Osteoblast (primary cell): ENCODE data around the gene MDM2. TPM values are rescaled to one million over a fixed set of nuclear protein-coding genes. Genes with fewer than 3 reads are reported as not detected.
"Not testable (repeated sequence)": the region's sequence is repeated elsewhere in the genome, so short reads cannot be mapped to it uniquely, and the experiment has no call there.

Experiments used
- DNase-seq: peaks from one replicate; pipeline ENCODE4 v3.0.0; 2011; ENCODE audit warnings: low spot score, mixed read lengths; ENCODE audit not compliant: insufficient read length; ENCODE audit errors: missing footprints
- H2AFZ ChIP-seq: 2 replicates; pipeline ENCODE4 v1.6.0; 2011; ENCODE audit warnings: mild to moderate bottlenecking, low read length
- H3K27ac ChIP-seq: 2 replicates; pipeline ENCODE4 v1.5.1; 2011; ENCODE audit warnings: mild to moderate bottlenecking, low read depth, low read length, moderate library complexity
- H3K27me3 ChIP-seq: 2 replicates; pipeline ENCODE4 v1.6.0; 2012; ENCODE audit warnings: mild to moderate bottlenecking, control low read depth, inconsistent platforms, low read length, moderate library complexity; ENCODE audit not compliant: insufficient read depth
- H3K36me3 ChIP-seq: 2 replicates; pipeline ENCODE4 v1.5.1; 2011; ENCODE audit warnings: mild to moderate bottlenecking, low read length, control low read depth, moderate library complexity; ENCODE audit not compliant: insufficient read depth
- H3K4me1 ChIP-seq: 2 replicates; pipeline ENCODE4 v1.5.1; 2011; ENCODE audit warnings: mild to moderate bottlenecking, low read length, control low read depth, moderate library complexity; ENCODE audit not compliant: insufficient read depth
- H3K4me2 ChIP-seq: 2 replicates; pipeline ENCODE4 v1.6.0; 2011; ENCODE audit warnings: mild to moderate bottlenecking, low read length; ENCODE audit not compliant: insufficient read depth
- H3K4me3 ChIP-seq: fragments of 200-600 bp; sonication (generic); 3 replicates; pipeline ENCODE4 v1.5.1; 2012; ENCODE audit warnings: mild to moderate bottlenecking, low read length, inconsistent platforms; ENCODE audit not compliant: insufficient read depth
- H3K79me2 ChIP-seq: 2 replicates; pipeline ENCODE4 v1.6.0; 2012; ENCODE audit warnings: mild to moderate bottlenecking, low read length, control low read depth, inconsistent platforms; ENCODE audit not compliant: insufficient read depth
- H3K9me3 ChIP-seq: 2 replicates; pipeline ENCODE4 v1.5.1; 2011; ENCODE audit warnings: low read depth, low read length, control low read depth
- H4K20me1 ChIP-seq: 2 replicates; pipeline ENCODE4 v1.6.0; 2012; ENCODE audit warnings: mild to moderate bottlenecking, low read length, control low read depth; ENCODE audit not compliant: insufficient read depth
- total RNA-seq: library from RNA; depleted of rRNA; stranded (reverse); fragments of >200 nt; gene quantifications from 2 replicates; pipeline ENCODE4 v1.2.3, GENCODE V29; 2012
- TF ChIP-seq, protein P1 (sequence below): IDR thresholded peaks from 2 replicates; pipeline ENCODE4 v1.5.1; 2011; ENCODE audit warnings: mild to moderate bottlenecking, low read depth, low read length, moderate library complexity; ENCODE audit errors: extremely low read depth

The MDM2 gene
- total RNA-seq, 1 donor = 225 TPM

DNA sequence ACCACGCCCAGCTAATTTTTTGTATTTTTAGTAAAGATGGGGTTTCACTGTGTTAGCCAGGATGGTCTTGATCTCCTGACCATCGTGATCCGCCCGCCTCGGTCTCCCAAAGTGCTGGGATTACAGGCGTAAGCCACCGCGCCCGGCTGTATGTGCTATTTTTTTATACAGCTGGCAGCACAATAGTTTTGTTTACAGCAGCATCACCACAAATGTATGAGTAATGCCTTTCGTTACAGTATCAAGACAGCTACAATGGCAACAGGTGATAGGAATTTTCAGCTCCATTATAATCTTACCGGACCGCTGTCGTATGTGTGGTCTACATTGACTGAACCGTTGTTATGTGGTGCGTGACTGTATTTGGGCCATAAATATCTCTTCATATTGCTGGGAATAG, 11.6 kb upstream of the MDM2 start:
- Histone ChIP-seq H3K27ac (no peak overlapping the region), H4K20me1 (no peaks in the 10 kb centered on the region), H3K27me3 (no peaks in the 10 kb centered on the region), H3K9me3 (no peaks in the 10 kb centered on the region), H3K4me3 (no peak overlapping the region), H3K36me3 (no peaks in the 10 kb centered on the region), H2AFZ (no peak overlapping the region), H3K79me2 (no peaks in the 10 kb centered on the region), H3K4me2 (no peak overlapping the region), H3K4me1 (peaks cover 4% of the 10 kb centered on the region)
- DNase-seq = no peak
- TF ChIP-seq, protein P1, sequence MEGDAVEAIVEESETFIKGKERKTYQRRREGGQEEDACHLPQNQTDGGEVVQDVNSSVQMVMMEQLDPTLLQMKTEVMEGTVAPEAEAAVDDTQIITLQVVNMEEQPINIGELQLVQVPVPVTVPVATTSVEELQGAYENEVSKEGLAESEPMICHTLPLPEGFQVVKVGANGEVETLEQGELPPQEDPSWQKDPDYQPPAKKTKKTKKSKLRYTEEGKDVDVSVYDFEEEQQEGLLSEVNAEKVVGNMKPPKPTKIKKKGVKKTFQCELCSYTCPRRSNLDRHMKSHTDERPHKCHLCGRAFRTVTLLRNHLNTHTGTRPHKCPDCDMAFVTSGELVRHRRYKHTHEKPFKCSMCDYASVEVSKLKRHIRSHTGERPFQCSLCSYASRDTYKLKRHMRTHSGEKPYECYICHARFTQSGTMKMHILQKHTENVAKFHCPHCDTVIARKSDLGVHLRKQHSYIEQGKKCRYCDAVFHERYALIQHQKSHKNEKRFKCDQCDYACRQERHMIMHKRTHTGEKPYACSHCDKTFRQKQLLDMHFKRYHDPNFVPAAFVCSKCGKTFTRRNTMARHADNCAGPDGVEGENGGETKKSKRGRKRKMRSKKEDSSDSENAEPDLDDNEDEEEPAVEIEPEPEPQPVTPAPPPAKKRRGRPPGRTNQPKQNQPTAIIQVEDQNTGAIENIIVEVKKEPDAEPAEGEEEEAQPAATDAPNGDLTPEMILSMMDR = no peak

DNA sequence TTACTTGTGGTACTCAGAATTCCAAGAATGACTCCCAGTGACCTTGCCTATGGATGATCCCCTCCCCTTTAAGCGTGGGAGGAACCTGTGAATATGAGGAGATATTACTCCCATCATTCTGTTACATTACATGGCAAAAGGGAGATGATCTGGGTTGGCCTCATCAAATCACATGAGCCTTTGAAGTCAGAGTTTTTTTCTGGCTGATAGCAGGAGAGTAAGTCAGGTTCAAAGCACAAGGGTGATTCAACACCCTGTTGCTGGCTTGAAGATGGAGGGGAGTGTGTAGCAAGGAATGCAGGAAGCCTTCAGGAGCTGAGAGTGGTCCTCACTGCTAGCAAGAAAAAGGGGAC, 9.1 kb upstream of the MDM2 start:
- no peak for DNase-seq
- H3K9me3 ChIP-seq = no peaks in the 10 kb centered on the region
- H4K20me1 ChIP-seq = no peaks in the 10 kb centered on the region
- H3K4me3 ChIP-seq = no peak overlapping the region
- H3K36me3 ChIP-seq = no peaks in the 10 kb centered on the region
- H3K27ac ChIP-seq = no peak overlapping the region
- H3K4me2 ChIP-seq = no peak overlapping the region
- peaks cover 4% of the 10 kb centered on the region for H3K4me1 ChIP-seq
- H3K27me3 ChIP-seq = no peaks in the 10 kb centered on the region
- TF ChIP-seq, protein P1 = no peak
- H2AFZ ChIP-seq = no peak overlapping the region
- H3K79me2 ChIP-seq = no peaks in the 10 kb centered on the region

DNA sequence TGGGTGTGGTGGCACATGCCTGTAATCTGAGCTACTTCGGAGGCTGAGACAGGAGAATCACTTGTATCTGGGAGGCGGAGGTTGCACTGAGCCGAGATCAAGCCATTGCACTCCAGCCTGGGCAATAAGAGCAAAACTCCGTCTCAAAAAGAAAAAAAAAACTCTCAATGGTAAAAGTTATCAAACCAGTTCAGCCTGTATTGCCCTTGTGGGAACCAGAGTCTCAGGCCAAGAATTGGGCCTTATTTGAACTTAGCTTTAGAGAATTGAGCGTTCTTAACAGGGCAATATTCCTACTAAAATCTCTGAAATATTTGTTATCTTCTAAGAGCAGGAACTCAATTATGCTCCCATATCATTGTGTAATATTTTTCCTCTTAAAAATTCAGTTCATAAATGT, 7.7 kb upstream of the MDM2 start:
- TF ChIP-seq, protein P1 = no peak
- DNase-seq = no peak
- H3K4me2 ChIP-seq = no peak overlapping the region
- no peak overlapping the region for H2AFZ ChIP-seq
- no peaks in the 10 kb centered on the region for H3K27me3 ChIP-seq
- no peaks in the 10 kb centered on the region for H3K4me1 ChIP-seq
- no peaks in the 10 kb centered on the region for H4K20me1 ChIP-seq
- H3K4me3 ChIP-seq = no peak overlapping the region
- H3K36me3 ChIP-seq = no peaks in the 10 kb centered on the region
- no peak overlapping the region for H3K27ac ChIP-seq
- H3K79me2 ChIP-seq = no peaks in the 10 kb centered on the region
- no peaks in the 10 kb centered on the region for H3K9me3 ChIP-seq

DNA sequence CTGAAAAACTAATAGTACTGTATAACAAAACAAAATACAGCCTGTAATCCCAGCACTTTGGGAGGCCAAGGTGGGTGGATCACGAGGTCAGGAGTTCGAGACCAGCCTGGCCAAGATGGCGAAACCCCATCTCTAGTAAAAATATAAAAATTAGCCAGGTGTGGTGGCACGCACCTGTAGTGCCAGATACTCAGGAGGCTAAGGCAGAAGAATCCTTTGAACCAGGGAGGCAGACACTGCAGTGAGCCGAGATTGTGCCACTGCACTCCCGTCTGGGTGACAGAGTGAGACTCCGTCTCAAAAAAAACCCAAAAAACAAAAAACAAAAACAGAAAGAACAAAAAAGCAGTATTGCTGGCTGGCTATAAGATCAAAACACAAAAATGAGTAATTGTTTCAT, 6.9 kb upstream of the MDM2 start:
- H3K27ac ChIP-seq, H3K9me3 ChIP-seq, H3K4me3 ChIP-seq, H3K27me3 ChIP-seq, H4K20me1 ChIP-seq, H2AFZ ChIP-seq, H3K36me3 ChIP-seq, H3K79me2 ChIP-seq, DNase-seq, H3K4me2 ChIP-seq, H3K4me1 ChIP-seq: not testable (repeated sequence)

DNA sequence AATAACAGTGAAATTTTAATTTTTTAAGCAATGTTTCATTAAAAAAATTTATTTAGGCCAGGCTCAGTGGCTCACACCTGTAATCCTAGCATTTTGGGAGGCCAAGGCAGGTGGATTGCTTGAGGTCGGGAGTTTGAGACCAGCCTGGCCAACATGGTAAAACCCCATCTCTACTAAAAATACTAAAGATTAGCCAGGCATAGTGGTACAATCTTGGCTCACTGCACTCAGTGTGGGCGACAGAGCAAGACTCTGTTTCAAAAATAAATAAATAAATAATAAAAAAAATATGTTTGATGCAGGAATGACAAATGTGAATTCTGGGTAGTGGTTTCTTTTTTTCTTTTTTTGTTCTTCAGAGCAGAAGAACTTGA, 5.6 kb upstream of the MDM2 start:
- not testable (repeated sequence) for DNase-seq, H3K36me3 ChIP-seq, H3K27ac ChIP-seq, H3K79me2 ChIP-seq, H4K20me1 ChIP-seq, H3K4me1 ChIP-seq, H3K27me3 ChIP-seq, H3K9me3 ChIP-seq, H2AFZ ChIP-seq, H3K4me3 ChIP-seq
- H3K4me2 ChIP-seq = peak overlapping the region; percentile 28

DNA sequence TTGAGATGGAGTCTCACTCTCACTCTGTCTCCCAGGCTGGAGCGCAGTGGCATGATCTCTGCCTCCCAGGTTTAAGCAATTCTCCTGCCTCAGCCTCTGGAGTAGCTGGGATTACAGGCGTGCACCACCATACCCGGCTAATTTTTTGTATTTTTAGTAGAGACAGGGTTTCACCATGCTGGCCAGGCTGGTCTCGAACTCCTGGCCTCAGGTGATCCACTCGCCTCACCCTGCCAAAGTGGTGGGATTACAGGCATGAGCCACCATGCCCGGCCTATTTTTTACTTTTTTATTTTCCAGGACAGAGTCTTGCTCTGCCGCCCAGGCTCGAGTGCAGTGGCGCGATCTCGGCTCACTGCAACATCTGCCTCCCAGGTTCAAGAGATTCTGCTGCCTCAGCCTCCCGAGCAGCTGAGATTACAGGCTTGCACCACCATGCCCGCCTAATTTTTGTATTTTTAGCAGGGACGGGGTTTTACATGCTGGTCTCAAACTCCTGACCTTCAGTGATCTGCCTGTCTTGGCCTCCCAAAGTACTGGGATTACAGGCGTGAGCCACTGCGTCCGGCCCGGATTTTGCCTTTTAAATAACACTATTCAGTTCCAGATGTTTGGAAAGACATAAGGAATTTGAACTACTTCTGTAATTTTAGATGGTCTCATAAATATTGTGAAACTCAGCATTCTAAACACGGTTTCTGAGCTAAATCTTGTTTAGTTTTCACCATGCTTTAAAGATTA, 4.9 kb upstream of the MDM2 start:
- H3K9me3 ChIP-seq, H3K4me1 ChIP-seq, H2AFZ ChIP-seq, H3K27ac ChIP-seq, DNase-seq, H3K27me3 ChIP-seq, H3K4me2 ChIP-seq, H3K79me2 ChIP-seq, H3K36me3 ChIP-seq, H4K20me1 ChIP-seq, H3K4me3 ChIP-seq: not testable (repeated sequence)
